AG09319 (cell line): ENCODE results near the gene HECA.

Source experiments
- DNase-seq: peaks from one replicate; pipeline ENCODE4 v3.0.0-alpha.2; 2010; ENCODE audit warnings: low read depth; ENCODE audit errors: extremely low read depth
- TF ChIP-seq, protein P1 (sequence below): IDR thresholded peaks from 2 replicates; pipeline ENCODE4 v1.5.1; 2011; ENCODE audit warnings: low read depth, mild to moderate bottlenecking, inconsistent platforms, low read length, moderate library complexity

The HECA gene

DNA sequence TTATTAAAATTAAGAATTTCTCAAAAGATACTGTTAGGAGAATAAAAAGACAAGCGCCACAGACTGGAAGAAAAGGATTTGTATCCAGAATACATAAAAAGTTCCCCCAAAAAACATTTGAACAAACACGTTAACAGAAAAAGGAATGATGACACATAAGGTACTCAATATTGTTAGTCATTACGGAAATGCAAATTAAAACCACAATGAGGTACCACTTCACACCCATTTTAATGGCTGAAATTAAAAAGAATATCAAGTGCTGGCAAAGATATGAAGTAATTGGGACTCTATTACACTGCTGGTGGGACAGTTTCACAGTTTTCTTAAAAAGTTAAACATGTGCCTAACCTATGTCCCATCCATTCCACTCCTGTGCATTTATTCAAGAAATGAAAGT lies 51.4 kb downstream of the HECA start:
- TF ChIP-seq, protein P1, sequence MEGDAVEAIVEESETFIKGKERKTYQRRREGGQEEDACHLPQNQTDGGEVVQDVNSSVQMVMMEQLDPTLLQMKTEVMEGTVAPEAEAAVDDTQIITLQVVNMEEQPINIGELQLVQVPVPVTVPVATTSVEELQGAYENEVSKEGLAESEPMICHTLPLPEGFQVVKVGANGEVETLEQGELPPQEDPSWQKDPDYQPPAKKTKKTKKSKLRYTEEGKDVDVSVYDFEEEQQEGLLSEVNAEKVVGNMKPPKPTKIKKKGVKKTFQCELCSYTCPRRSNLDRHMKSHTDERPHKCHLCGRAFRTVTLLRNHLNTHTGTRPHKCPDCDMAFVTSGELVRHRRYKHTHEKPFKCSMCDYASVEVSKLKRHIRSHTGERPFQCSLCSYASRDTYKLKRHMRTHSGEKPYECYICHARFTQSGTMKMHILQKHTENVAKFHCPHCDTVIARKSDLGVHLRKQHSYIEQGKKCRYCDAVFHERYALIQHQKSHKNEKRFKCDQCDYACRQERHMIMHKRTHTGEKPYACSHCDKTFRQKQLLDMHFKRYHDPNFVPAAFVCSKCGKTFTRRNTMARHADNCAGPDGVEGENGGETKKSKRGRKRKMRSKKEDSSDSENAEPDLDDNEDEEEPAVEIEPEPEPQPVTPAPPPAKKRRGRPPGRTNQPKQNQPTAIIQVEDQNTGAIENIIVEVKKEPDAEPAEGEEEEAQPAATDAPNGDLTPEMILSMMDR = no peak
- no peak for DNase-seq

DNA sequence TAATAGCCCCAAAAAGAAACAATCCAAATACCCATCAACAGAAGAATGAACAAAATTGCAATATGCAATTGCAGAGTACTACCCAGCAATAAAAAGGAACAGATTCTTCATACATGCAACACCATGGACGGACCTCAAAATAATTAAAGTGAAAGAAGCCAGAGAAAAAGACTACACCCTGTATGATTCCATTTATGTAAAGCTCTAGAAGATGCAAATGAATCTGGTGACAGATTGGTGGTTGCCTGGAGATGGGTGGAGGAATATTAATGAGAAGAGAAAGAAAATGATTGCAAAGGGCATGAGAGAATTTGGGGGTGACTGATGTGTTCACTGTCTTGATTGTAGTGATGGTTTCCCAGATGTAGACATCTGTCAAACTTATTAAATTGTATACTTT lies 51.8 kb downstream of the HECA start:
- TF ChIP-seq, protein P1 = no peak
- DNase-seq = no peak

DNA sequence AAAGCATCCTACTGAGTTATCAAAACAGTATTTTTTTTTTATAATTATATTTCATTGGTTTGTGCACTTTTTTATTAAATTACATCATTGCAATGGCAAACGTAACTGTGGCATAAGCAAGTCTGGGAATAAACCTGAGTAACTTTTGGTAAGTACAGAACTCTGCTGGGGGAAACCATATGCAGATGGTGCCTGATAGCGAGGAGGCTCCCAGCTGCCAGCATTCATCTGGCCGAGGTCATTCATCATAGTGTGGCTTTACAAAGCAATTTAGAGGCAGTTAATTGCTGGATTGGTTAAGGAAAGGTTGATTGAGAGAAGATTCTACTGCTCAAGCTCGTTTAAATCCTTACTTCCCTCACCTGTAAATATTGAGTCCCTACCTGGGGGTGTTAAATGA lies 52.6 kb downstream of the HECA start:
- no peak for DNase-seq
- TF ChIP-seq, protein P1 = no peak

DNA sequence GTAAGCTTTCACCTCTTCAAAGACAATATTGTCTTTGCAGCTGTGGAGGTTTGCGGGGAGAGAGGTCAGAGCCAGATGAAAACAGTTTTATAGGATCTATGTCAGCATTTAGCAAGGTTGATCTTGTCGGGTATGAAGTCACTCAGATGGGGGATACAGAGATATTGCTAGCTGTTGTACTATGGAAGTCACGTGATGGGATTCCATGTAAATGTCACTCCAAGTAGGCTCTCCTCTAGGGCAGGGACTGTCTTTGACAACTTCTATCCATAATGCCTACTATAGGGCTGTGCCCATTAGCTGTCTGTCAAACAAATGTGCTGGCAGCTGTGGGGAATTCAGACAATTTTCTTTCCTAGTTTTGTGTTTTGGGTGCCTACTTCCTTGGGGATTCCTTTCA lies 54.8 kb downstream of the HECA start:
- TF ChIP-seq, protein P1 = no peak

DNA sequence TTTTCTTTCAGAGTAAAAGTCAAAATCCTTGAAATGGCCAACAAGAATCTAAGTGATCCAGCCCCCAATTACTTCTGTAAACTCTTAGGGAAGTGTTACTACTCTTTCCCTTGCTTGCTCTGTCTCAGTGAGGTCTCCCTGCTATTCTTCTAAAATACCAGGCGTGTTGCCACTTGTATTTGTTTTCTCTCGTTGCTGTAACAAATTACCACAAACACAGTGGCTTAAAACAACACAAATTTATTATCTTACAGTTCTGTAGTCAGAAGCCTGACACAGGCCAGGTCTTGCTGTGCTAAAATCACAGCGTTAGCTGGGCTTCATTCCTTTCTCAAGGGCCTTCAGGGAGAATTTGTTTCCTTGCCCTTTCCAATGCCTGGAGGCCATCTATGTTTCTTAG lies 59.9 kb downstream of the HECA start:
- no peak for DNase-seq
- TF ChIP-seq, protein P1 = no peak

More for the DNA sequence above, 54.8 kb downstream of the HECA start:
- no peak for DNase-seq

DNA sequence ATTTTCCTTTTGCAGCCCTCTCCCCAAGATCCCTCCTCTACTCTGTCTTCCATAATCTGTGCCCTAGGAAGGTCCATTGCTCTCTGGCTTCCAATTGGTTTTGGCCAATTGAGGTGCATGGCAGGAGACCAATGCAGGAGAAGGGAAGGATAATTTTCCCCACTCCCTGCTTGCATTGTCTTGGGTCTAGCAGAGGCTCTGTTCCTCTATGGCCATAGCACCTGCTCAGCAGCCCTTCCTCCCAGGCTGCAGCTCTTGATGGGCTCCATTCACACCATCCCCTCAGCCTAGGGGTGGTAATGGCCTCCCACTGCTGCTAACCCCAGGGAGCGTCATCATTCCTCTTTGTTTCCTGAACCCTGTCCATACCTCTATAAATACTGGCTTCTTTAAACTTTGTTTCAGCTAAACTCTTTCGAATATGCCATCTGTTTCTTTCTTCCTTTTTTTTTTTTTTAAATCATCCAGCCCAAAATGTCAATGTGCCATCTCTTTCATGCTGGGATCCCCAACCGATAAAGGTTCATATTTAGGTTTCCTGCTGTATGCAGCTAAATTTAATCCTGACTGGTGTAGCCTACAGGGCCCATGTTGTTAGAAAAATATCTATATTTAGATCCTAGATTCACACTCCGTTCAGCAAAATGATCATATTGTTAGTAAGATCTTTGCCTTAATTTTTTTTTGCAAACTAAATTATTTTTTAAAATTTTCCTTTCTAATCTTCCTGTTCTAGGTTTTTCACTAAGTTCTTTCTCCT lies 63.8 kb downstream of the HECA start:
- no peak for DNase-seq
- TF ChIP-seq, protein P1 = no peak

DNA sequence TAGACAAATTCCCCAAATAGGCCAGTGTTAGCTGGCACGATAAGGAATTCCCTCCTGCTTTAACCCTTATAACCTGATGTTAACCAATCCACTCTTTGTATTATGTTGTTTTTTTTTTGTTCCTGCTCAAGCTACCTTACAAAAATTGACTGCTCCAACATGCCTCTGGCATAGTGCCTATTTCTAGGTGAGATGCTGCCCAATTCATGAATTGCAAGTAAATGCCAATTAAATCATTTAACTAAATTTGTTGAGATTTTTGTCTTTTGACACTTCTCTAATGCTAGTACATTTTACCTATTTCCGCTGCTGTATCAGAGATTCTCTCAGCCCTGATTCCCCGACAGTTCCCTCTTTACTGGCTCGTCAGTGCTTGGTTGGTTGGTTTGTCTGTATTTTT lies 66.5 kb downstream of the HECA start:
- no peak for DNase-seq
- TF ChIP-seq, protein P1 = no peak
